HCT116 (cell line): ENCODE results near the gene SPDL1. TPM values are rescaled to one million over a fixed set of nuclear protein-coding genes. Genes with fewer than 3 reads are reported as not detected.
A peak's percentile ranks its signal among the peaks of the same experiment; 100 is the strongest.

Experiments used
- ATAC-seq: fragments of 200-7000 bp; cut with Tn5 transposase; 2 replicates; pipeline ENCODE4 v1.9.1; 2020; ENCODE audit warnings: mild to moderate bottlenecking, moderate library complexity
- BruUV-seq: library from RNA; stranded (reverse); fragments of 400-500 nt; replicated peaks from 2 replicates; lab custom pipeline; 2021; lab: Mats Ljungman, UMichigan
- CTCF ChIA-PET: fragments of 300-600 bp; sonication (Branson Sonifier 250); formaldehyde crosslinking; loops from one replicate; lab custom pipeline; 2021; ENCODE audit warnings: antibody characterized with exemption; lab: Charles Lee
- POLR2A ChIA-PET: fragments of 300-600, 350-600 bp; sonication (Branson Sonifier 250); formaldehyde crosslinking; loops from one replicate; lab custom pipeline; 2021; ENCODE audit warnings: antibody characterized with exemption; lab: Charles Lee
- RAD21 ChIA-PET, 2 experiments: fragments of 300-600 bp; sonication (Branson Sonifier 250); formaldehyde crosslinking; loops; one replicate each; lab custom pipeline; 2023; ENCODE audit warnings: low total read pairs in 2 of 2; ENCODE audit not compliant: uncharacterized antibody in 2 of 2, unreplicated experiment in 2 of 2, low non-redundant PET in 1 of 2; lab: Charles Lee
- DNase-seq: peaks from one replicate; pipeline ENCODE4 v3.0.0-alpha.2; 2010; ENCODE audit warnings: low read depth, low spot score
- H2AFZ ChIP-seq: fragments of 200-600 bp; shearing (Covaris generic), sonication (generic); 2 replicates; pipeline ENCODE4 v1.6.1; 2017; ENCODE audit warnings: low read depth, mixed run types, mixed read lengths, antibody characterized with exemption, low read length; ENCODE audit not compliant: poor library complexity, severe bottlenecking
- H3K27ac ChIP-seq: 2 replicates; pipeline ENCODE4 v1.5.1; 2012; ENCODE audit warnings: low read depth, low read length
- H3K27me3 ChIP-seq: fragments of 200-600 bp; sonication (generic); 2 replicates; pipeline ENCODE4 v1.6.1; 2016; ENCODE audit warnings: mixed run types, low read length, mixed read lengths; ENCODE audit not compliant: insufficient read depth
- H3K36me3 ChIP-seq, 2 experiments: fragments of 200-500 bp in 1 of 2; fragments of 200-600 bp in 1 of 2; sonication (Bioruptor generic) in 1 of 2; sonication (generic) in 1 of 2; 2 replicates each; pipeline versions ENCODE4 v1.5.1 to v1.6.1; 2014 to 2016; ENCODE audit warnings: low read length in 2 of 2, inconsistent platforms in 1 of 2, mixed read lengths in 1 of 2, mixed run types in 1 of 2; ENCODE audit not compliant: insufficient read depth in 2 of 2, control insufficient read depth in 1 of 2
- H3K4me1 ChIP-seq, 2 experiments: fragments of 200-600 bp in 1 of 2; sonication (generic) in 1 of 2; 2 replicates each; pipeline versions ENCODE4 v1.5.1 to v1.6.1; 2012 to 2017; ENCODE audit warnings: low read length in 2 of 2, inconsistent platforms in 1 of 2, mild to moderate bottlenecking in 1 of 2, mixed read lengths in 1 of 2, mixed run types in 1 of 2, moderate library complexity in 1 of 2; ENCODE audit not compliant: insufficient read depth in 2 of 2, control insufficient read depth in 1 of 2
- H3K4me2 ChIP-seq: fragments of 200-600 bp; sonication (generic); 2 replicates; pipeline ENCODE4 v1.6.1; 2017; ENCODE audit warnings: mixed run types, low read length, mixed read lengths
- H3K4me3 ChIP-seq, 2 experiments: fragments of 200-600 bp in 1 of 2; sonication (generic) in 1 of 2; replicated peaks in 1 of 2; 2 replicates each; pipeline ENCODE4 v1.5.1; 2011 to 2016; ENCODE audit warnings: low read length in 2 of 2, control low read depth in 1 of 2, low read depth in 1 of 2, mild to moderate bottlenecking in 1 of 2, mixed read lengths in 1 of 2, mixed run types in 1 of 2
- H3K79me2 ChIP-seq: fragments of 200-600 bp; sonication (generic); 2 replicates; pipeline ENCODE4 v1.6.1; 2017; ENCODE audit warnings: mild to moderate bottlenecking, mixed run types, low read length, moderate library complexity, mixed read lengths; ENCODE audit not compliant: insufficient read depth
- H3K9ac ChIP-seq: fragments of 200-600 bp; sonication (generic); 2 replicates; pipeline ENCODE4 v1.6.1; 2016; ENCODE audit warnings: low read length, mixed read lengths
- H3K9me2 ChIP-seq: fragments of 200-600 bp; sonication (generic), shearing (Covaris generic); 2 replicates; pipeline ENCODE4 v1.6.1; 2017; ENCODE audit warnings: mixed run types, mild to moderate bottlenecking, moderate library complexity; ENCODE audit not compliant: insufficient read depth
- H3K9me3 ChIP-seq, 2 experiments: fragments of 200-500 bp in 1 of 2; fragments of 200-600 bp in 1 of 2; sonication (Bioruptor generic) in 1 of 2; sonication (generic) in 1 of 2; 2 replicates each; pipeline ENCODE4 v1.6.1; 2014 to 2017; ENCODE audit warnings: low read length in 2 of 2, mixed read lengths in 2 of 2, inconsistent platforms in 1 of 2, low read depth in 1 of 2, mild to moderate bottlenecking in 1 of 2, mixed run types in 1 of 2, moderate library complexity in 1 of 2; ENCODE audit not compliant: control insufficient read depth in 1 of 2, insufficient read depth in 1 of 2
- H4K20me1 ChIP-seq: fragments of 200-600 bp; sonication (generic), shearing (Covaris generic); 2 replicates; pipeline ENCODE4 v1.6.1; 2017; ENCODE audit warnings: mixed run types, mild to moderate bottlenecking, moderate library complexity; ENCODE audit not compliant: insufficient read depth
- ATF3 ChIP-seq: IDR thresholded peaks from 2 replicates; pipeline ENCODE4 v1.6.1; 2012
- CEBPB ChIP-seq: IDR thresholded peaks from 2 replicates; pipeline ENCODE4 v1.6.1; 2012; ENCODE audit warnings: low read depth
- CTCF ChIP-seq, 3 experiments: fragments of 200-600 bp in 1 of 3; sonication (generic) in 1 of 3; IDR thresholded peaks in 2 of 3; conservative IDR thresholded peaks in 1 of 3; 2 replicates each; pipeline ENCODE4 v1.5.1; 2012 to 2017; ENCODE audit warnings: low read depth in 2 of 3, low read length in 2 of 3, antibody characterized with exemption in 1 of 3, borderline replicate concordance in 1 of 3, control low read depth in 1 of 3, mild to moderate bottlenecking in 1 of 3, mixed read lengths in 1 of 3, mixed run types in 1 of 3, moderate library complexity in 1 of 3; ENCODE audit not compliant: insufficient read depth in 1 of 3
- EZH2 ChIP-seq: fragments of 200-600 bp; sonication (generic); IDR thresholded peaks from 2 replicates; pipeline ENCODE4 v1.6.1; 2017; ENCODE audit warnings: antibody characterized with exemption, mixed run types
- FOSL1 ChIP-seq: IDR thresholded peaks from 2 replicates; pipeline ENCODE4 v1.6.1; 2012; ENCODE audit warnings: low read depth
- JUND ChIP-seq: IDR thresholded peaks from 2 replicates; pipeline ENCODE4 v1.6.1; 2012
- POLR2A ChIP-seq: IDR thresholded peaks from 2 replicates; pipeline ENCODE4 v1.7.0; 2011; ENCODE audit warnings: borderline replicate concordance; ENCODE audit not compliant: insufficient read depth, insufficient read length; ENCODE audit errors: extremely low read depth
- POLR2AphosphoS5 ChIP-seq: IDR thresholded peaks from 2 replicates; pipeline ENCODE4 v1.6.1; 2011; ENCODE audit warnings: mild to moderate bottlenecking, low read depth, low read length, moderate library complexity
- RAD21 ChIP-seq: IDR thresholded peaks from 2 replicates; pipeline ENCODE4 v1.6.1; 2012; ENCODE audit warnings: low read depth, mild to moderate bottlenecking
- REST ChIP-seq: IDR thresholded peaks from 2 replicates; pipeline ENCODE4 v1.6.1; 2012; ENCODE audit warnings: low read depth
- SIN3A ChIP-seq: IDR thresholded peaks from 2 replicates; pipeline ENCODE4 v1.6.1; 2012; ENCODE audit warnings: low read depth
- SRF ChIP-seq: IDR thresholded peaks from 2 replicates; pipeline ENCODE4 v1.6.1; 2012; ENCODE audit warnings: low read depth
- YY1 ChIP-seq: IDR thresholded peaks from 2 replicates; pipeline ENCODE4 v1.6.1; 2011; ENCODE audit warnings: low read length, low read depth, moderate library complexity, mild to moderate bottlenecking; ENCODE audit not compliant: insufficient replicate concordance; ENCODE audit errors: extremely low read depth
- ZBTB33 ChIP-seq: IDR thresholded peaks from 2 replicates; pipeline ENCODE4 v1.6.1; 2011; ENCODE audit warnings: mild to moderate bottlenecking, low read length, moderate library complexity; ENCODE audit not compliant: insufficient replicate concordance; ENCODE audit errors: extremely low read depth
- intact Hi-C: fragments of 100-400 bp; cut with micrococcal nuclease; formaldehyde crosslinking; loops from 2 replicates; pipeline ENCODE4 v1.10.0; 2022
- total RNA-seq: library from RNA; stranded (reverse); gene quantifications from one replicate; pipeline ENCODE4 v1.2.1, GENCODE V29; 2021; ENCODE audit not compliant: unreplicated experiment

Gene SPDL1
- total RNA-seq, 1 experiment from 2014 or later = 28.5 TPM

GRCh38 chr5:169583424-169584220 lies at the start of gene SPDL1 (continued):
- TF ChIP-seq ZBTB33 (peak; percentile 98), ATF3 (no peak), YY1 (peak; percentile 29), RAD21 (no peak), POLR2AphosphoS5 (peak; percentile 98), EZH2 (no peak)
- TF ChIP-seq, all 23 proteins: peak for 9

- Histone ChIP-seq H3K79me2 (no peaks in the 10 kb centered on the region), H3K27me3 (peaks cover 6% of the 10 kb centered on the region; the same call in 1 of the 2 replicates), H3K27ac (no peak overlapping the region), H4K20me1 (no peaks in the 10 kb centered on the region), H3K36me3 (no peaks in the 10 kb centered on the region), H3K9ac (no peak overlapping the region), H2AFZ (no peak overlapping the region), H3K9me2 (no peaks in the 10 kb centered on the region), H3K4me3 (no peak overlapping the region), H3K4me2 (no peak overlapping the region), H3K4me1 (no peaks in the 10 kb centered on the region), H3K9me3 (no peaks in the 10 kb centered on the region)
- no TSS peak for BruUV-seq
- intact Hi-C loops = no loop called here
- CTCF ChIA-PET = no interaction called here
- ATAC-seq (no peak), DNase-seq (no peak)
- POLR2A ChIA-PET = no interaction called here
- RAD21 ChIA-PET = no interaction called here
- TF ChIP-seq EZH2 (no peak), SIN3A (no peak), CEBPB (no peak), REST (no peak), POLR2A (no peak), JUND (no peak), YY1 (no peak), FOSL1 (no peak), ATF3 (no peak), CTCF (IDR thresholded peaks at IDR 0.05 in 2 of 3, conservative IDR thresholded peaks at IDR 0.05 in 1 of 3; ENCODE audit: borderline replicate concordance in 1 of 3, insufficient read depth in 1 of 3, low read depth in 2 of 3, low read length in 2 of 3) (no peak), SRF (no peak), POLR2AphosphoS5 (no peak)
Measured at GRCh38 chr5:169534311-169534880, 49.2 kb upstream of the SPDL1 start.
